Kasumi-1 (cell line): ENCODE measurements around the gene SLC1A1.
"Not testable (repeated sequence)": the region's sequence is repeated elsewhere in the genome, so short reads cannot be mapped to it uniquely, and the experiment has no call there.

ENCODE experiments used
- DNase-seq, 2 experiments: peaks; one replicate each; lab custom pipeline; 2025; lab: John Stamatoyannopoulos, UW

The SLC1A1 gene

GRCh38 chr9:4506490-4506889 is 16.2 kb downstream of the SLC1A1 start:
- no peak for DNase-seq

DNA sequence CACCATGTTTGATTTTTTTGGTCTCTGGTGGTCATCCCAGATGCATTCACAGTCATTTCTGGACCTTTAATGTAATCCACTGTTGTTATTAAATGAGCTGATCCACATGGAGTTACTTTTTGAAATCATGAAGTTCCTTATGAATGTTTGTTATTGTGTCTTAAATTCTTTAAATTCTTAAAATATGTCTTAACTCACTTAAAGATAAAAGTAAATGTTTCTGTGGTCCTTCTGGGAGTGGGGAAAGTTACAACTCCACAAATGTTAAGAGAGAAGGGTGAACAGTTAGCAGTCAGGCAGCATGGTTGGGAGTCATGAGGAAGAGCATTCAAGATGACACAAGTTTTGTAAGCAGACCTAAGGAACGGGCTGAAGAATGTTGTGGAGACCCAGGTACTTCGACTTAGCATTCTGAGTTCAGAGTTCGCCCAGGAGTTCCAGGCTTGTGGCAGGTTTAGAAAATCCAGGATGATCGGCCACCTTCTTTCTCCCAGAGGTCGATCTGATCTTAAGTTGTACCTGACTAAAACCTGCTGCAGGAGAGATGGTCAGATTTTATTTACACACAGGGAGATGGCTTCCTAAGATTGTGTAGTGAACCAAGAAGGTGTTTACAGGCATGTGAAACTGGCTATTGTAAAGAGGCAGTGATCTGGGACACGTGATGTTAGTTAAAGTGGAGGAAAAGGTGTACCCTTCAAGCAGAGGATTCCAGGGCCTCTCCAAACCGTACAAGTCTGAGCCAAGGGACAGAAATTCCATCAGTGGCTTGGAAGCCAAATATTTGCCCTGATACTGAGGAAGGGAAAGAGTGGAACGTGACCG is 17.2 kb downstream of the SLC1A1 start:
- DNase-seq = no peak

- no peak for DNase-seq
Observed at GRCh38 chr9:4508246-4508906, 18.1 kb downstream of the SLC1A1 start.

DNA sequence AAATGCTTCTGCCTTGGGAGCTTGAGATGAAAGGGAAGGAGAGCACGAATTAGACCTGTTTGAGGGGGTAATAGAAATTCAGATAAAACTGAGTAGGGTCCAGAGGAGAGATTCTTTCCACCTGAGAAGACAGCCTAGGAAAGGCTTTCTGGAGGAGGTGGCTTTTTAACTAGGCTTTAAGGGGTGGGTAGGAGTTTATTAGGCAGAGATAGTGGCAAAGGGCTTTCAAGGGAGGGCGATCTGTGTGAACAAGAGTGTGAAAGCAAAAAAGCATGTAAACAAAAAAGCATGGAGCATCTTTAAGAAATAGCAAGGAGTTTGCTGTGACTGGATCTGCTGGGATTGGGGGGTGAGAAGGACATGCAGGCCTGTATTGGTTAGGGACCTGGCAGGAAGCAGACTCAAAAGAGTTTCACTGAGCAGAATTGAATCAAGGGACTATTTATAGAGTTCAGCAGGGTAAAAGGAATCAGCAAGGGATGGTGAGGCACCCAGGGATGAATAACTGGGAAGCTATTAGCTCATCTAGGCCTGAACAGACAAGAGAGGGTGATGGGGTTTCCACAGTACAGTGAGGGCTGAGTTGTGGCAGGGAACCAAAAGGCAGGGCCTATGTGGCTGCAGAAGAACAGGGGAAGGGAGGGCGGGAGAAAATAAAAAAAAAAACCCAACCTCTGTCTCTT is 18.8 kb downstream of the SLC1A1 start:
- no peak for DNase-seq

- DNase-seq = no peak
Observed at GRCh38 chr9:4509590-4509984, 19.3 kb downstream of the SLC1A1 start.

DNA sequence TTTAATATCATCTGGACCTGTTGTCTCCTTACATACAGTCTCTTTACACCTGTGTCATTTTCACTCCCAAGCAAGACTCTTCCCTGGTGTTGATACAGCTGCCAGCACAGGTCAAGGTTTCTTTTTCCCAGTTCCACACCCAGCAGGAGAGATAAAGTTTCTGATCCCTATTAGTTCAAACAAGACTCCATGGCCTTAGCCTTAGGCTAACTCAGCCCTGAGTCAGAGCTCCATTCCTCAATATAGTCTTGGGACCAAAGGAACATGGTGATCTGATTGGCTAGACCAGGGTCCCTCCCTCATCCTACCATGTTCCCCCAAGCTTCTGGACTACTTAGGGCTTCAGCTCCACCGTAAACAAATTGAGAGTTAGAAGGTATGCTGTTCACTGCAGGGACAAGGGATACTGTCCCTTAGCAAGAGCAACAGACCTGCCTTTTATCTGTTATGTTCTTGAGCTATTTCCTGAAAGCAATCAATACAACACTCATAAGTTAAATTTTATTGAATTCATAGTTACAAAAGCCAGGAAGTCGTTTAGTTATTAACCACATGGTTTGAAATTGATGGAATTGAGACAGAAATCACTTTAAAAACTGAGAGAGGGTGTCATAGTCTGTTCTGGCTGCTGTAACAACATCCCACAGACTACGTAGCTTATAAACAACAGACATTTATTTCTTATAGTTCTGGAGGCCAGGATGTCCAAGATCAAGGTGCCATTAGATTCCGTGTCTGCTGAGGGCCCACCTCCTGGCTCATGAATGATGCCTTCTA is 20.5 kb downstream of the SLC1A1 start:
- DNase-seq = no peak

DNA sequence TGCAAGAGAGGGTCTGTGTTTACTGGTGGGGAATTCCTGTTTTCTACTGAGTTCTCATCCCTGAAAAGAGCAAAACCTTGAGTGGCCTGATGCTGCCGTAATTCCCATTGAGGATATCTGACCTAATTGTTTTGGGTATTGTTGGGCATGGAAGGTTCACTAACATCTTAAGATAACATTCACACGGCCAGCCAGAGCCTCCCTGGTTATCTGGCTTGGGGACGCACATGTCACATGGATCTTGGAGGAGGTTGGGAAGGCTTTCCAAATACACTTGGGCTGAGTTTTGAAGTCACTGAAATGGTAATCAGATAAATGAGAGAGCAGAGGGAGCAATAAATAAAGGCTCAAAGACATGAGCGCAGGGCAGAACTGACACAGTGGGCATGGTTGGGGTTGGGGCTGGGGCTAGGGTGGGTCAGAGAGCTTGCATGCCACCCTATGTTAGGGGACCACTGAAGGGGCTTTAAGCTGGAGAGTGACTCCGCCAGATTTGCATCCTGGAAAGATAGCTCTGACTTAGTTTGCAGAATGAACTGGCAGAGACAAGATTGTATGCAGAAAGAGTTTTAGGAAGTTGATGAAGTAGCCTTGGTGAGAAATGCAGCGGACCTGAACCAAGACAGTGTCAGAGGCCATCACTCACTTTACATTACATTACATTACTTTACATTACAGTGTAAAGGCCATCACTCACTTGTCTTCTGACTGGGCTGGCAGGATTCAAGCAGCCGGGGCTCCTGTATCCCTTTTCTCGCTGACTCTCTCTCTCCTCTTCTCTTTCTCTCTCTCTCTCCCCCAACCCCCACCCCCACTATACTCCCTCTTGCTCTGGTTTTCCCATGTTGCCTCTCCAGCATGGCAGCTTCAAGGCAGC is 24.2 kb downstream of the SLC1A1 start:
- no peak for DNase-seq

DNA sequence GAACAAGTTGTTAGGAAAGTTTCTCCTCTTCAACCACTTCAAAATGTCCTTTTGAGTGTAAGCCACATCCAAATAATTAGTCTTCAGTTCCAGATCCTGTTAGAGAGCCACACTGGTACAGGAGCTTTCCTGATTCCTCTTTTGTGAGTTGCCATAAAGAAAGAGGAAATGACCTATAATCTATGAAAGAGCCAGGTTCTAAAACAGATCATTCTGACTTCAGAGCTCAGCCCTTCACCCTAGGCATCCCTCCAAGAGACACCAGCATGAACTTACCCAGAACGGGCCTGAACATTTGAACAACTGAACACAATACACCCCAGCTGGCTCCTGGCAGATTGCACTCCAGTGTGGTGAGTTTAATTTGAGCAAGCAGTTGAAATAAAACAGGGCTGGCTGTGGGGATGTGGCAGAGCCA is 25.7 kb downstream of the SLC1A1 start:
- peak in 1 of 2 experiments; percentile 1 for DNase-seq

DNA sequence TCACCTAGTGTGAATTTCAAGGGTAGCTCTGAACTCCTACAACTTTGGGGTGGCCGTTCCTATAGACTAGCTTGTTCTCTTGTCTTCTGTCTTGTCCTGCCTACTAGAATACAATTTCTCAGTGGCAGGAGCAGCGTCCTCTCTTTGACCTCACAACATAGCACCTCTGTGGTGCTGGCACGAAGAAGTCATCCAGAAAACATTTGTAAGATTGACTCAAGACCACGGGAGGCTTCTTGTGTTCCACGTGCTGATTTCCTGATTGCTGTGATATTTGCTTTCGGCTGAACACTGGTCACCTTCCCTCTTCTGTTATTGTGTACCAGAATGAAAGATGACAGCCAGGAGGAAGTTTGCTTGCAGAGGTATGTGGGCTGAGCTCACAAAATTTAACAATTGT is 27.0 kb downstream of the SLC1A1 start:
- DNase-seq = no peak

- no peak for DNase-seq
Observed at GRCh38 chr9:4519604-4520003, 29.3 kb downstream of the SLC1A1 start.

GRCh38 chr9:4520055-4520454 is 29.8 kb downstream of the SLC1A1 start:
- no peak for DNase-seq

DNA sequence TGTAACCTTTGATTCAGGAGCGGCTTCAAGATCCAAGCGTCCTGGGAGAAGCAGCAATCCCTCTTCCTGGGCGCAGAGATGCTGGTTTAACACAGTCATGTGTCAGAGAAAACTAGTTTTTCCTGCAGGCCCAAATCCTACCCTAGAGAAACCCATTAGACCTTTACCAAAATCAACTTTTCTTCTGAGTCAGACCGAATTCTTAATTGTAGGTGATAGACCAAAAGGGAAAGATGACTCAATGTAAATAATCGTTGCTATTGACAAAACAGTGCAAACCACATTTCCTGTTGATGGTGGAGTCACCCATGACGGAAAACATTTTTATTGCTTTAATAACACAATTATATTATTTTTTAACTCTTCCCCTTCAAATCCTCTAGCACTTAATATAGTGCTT is 40.1 kb downstream of the SLC1A1 start:
- DNase-seq = no peak

- DNase-seq = not testable (repeated sequence)
Observed at GRCh38 chr9:4530831-4531230, 40.6 kb downstream of the SLC1A1 start.

DNA sequence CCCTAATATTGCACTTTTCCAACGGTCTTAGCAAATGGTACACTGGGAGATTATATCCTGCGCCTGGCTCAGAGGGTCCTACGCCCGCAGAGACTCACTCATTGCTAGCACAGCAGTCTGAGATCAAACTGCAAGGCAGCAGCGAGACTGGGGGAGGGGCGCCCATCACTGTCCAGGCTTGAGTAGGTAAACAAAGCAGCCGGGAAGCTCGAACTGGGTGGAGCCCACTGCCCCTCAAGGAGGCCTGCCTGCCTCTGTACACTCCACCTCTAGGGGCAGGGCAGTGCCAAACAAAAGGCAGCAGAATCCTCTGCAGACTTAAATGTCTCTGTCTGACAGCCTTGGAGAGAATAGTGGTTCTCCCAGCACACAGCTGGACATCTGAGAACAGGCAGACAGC is 41.1 kb downstream of the SLC1A1 start:
- not testable (repeated sequence) for DNase-seq

DNA sequence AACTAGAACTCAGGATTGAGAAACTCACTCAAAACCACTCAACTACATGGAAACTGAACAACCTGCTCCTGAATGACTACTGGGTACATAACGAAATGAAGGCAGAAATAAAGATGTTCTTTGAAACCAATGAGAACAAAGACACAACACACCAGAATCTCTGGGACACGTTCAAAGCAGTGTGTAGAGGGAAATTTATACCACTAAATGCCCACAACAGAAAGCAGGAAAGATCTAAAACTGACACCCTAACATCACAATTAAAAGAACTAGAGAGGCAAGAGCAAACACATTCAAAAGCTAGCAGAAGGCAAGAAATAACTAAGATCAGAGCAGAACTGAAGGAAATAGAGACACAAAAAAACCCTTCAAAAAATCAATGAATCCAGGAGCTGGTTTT is 43.6 kb downstream of the SLC1A1 start:
- not testable (repeated sequence) for DNase-seq

DNA sequence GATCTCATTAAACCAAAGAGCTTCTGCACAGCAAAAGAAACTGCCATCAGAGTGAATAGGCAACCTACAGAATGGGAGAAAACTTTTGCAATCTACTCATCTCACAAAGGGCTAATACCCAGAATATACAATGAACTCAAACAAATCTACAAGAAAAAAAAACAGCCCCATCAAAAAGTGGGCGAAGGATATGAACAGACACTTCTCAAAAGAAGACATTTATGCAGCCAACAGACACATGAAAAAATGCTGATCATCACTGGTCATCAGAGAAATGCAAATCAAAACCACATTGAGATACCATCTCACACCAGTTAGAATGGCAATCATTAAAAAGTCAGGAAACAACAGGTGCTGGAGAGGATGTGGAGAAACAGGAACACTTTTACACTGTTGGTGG is 45.9 kb downstream of the SLC1A1 start:
- not testable (repeated sequence) for DNase-seq

- DNase-seq = no peak
Observed at GRCh38 chr9:4537581-4537980, 47.3 kb downstream of the SLC1A1 start.

DNA sequence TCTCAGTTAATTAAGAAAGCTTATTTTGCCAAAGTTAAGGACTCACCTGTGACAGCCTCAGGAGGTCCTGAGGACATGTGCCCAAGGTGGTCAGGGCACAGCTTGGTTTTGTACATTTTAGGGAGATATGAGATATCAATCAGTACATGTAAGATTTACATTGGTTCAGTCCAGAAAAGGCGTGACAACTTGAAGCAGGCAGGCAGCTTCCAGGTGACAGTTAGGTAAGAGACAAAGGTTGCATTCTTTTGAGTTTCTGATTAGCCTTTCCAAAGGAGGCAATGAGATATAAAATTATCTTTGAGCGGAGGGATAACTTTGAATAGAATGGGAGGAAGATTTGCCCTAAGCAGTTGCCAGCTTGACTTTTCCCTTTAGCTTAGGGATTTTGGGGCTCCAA is 47.8 kb downstream of the SLC1A1 start:
- no peak for DNase-seq

GRCh38 chr9:4538621-4539020 is 48.4 kb downstream of the SLC1A1 start:
- no peak for DNase-seq

DNA sequence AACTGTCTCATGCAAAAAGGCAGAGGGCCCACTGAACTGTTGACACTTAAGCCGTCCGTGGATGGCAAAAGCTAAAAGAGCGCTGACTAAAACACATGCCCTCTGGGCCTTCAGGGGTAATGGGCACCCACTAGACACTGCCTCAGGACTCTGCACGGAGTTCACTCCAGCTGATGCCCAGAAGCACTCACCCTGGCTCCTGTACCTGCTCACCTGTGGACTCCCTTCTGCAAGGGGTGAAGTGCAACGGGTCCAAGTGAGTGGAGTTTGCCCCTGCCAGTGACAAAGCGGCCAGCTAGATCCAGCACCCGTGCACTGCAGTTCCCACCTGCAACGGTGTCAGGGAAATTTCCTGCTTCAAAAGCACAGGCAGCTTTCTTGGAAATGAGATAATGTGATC is 50.2 kb downstream of the SLC1A1 start:
- DNase-seq = no peak

- no peak for DNase-seq
Observed at GRCh38 chr9:4541281-4541680, 51.0 kb downstream of the SLC1A1 start.
